ENCODE measurements around the gene HSPA12A.
"Not testable (repeated sequence)": the region's sequence is repeated elsewhere in the genome, so short reads cannot be mapped to it uniquely, and the experiment has no call there.

HSPA12A gene

DNA sequence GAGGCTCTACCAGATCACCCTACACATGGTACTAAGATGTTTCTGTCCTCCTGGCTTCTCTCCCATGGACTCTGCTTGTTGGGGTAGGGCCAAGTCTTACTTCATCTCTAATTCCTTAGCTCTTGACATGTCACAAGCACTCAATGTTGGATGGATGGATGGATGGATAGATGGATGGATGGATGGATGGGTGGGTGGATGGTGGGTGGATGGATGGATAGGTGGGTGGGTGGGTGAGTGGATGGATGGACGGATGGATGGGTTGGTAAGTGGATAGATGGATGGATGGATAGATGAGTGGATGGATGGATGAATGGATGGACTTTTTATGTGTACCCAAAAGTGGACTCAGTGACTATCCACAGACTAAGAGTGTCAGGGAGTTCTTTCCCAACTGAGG is 28.5 kb downstream of the HSPA12A start:
- no peak for DNase-seq

DNA sequence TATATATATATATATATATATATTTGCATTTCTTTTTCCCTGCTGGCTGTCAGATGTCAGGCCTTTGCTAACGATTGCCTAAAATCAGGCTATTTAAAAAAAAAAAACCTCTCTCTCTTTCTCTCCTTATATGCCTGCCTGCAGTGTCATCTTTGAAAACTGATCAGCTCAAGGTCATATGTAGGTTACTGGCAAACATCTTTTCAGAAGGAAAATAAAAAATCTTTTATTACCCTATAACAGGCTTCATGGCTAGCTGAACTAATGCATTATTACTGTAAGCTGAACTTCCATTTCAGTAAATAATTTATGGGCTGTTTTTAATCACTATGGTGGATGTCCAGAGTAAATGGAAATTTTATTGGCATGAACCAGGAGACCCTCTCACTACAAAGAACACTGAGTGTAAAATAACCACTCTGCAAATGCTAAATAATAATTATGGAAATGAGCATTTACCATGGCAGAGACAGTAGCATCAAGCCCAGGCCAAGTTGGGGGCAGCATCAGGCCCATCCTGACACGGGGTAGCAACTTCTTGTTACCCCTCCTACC is 29.3 kb downstream of the HSPA12A start:
- DNase-seq: no peak

DNA sequence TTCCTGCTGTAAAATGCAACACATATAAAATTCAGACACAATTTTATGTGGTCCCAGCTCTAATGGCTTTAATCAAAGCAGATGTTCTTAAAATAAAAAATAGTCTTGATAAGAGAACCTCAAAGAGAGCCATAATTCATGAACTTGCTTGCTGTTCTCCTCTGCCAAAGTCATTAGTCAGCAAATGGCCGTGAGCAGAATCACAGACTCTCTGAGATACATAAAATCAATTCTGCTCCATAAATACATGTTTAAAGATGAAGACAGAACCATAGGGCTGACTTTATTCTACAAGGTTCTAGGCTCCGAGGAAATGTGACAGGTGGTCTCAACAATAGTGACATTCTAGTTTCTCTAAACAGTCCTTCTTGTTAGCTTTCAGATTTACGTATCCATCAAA is 29.8 kb downstream of the HSPA12A start:
- no peak for DNase-seq

DNA sequence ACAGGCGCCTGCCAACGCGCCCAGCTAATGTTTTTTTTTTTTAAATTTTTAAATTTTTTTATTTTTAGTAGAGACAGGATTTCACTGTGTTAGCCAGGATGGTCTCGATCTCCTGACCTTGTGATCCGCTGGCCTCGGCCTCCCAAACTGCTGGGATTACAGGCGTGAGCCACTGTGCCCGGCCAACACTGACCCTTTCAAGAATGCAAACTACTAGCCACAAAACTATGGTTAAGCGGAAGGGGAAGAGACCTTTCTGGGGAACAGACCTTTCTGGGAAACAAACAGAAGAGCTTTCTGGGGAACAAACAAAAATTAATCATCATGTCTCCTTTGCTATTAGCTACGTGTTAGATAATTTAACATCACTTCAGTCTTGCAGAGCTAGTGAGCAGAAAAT is 30.6 kb downstream of the HSPA12A start:
- DNase-seq: not testable (repeated sequence)

DNA sequence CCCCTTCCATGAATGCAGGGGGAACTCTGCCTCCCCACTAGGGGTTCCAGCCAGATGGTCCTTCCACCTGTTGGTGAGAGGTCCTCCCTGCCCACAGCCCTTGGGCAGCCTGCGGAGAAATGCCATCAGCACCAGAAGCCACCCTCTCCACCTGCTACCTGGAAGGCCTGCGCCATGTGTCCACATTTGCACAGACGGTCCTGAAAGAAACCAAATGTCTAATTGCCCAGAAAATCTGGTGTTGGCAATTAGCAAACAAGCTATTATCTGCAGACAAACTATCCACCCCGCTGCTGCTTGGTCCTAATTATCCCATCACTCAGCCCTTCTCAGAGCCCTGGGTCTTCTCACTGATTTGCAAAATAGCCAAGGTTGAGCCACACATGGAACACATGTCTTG is 32.3 kb downstream of the HSPA12A start:
- no peak for DNase-seq

DNA sequence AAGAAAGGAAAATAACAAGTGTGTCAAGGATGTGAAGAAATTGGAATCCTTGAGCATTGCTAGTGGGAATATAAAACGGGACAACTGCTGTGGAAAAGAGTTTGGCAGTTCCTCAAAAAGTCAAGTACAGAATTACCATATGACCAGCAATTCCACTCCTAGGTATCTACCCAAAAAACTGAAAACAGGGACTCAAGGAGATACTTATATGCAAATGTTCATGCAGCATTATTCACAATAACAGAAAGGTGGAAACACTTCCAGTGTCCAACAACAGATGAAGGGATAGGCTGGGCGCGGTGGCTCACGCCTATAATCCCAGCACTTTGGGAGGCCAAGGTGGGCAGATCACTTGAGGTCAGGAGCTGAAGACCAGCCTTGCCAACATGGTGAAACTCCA is 33.5 kb downstream of the HSPA12A start:
- no peak for DNase-seq

DNA sequence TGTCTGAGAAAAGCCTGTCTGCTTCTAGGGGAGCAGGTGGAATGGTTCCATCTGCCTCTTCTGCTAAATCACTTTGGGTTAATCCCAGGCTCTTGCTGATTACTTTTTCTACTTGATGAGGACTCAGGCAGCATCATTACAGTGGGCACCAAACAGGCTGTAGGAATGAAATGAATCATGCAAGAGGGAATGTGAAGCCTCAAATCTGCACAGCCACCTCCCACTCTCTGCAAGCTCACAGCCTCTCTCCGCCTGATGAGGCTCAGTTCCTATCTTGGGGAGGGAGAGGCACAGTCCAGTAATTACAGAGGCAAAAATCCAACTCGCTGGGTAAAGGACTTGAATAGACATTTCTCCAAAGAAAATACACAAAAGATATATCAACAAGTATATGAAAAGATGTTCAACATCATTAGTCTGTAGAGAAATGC is 34.0 kb downstream of the HSPA12A start:
- no peak for DNase-seq

DNA sequence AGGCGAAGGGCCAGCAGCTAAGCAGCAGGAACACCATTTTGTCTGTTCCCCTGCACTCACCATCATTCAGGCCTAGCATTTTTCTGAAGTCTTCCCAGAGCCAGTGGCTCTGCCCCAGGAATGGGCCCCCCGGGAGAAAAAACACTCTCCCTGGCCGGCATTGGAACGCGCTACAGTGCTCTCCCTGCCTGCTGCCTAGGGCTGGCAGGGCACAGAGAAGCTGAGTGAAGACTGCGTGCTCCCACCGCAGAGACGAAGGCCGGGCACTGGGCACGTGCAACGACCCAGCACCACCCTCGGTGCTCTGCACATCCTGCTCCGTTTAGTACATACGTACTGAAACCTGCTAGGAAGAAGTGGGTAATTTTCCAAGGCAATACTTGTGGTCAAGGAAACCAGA is 34.4 kb downstream of the HSPA12A start:
- DNase-seq: no peak

DNA sequence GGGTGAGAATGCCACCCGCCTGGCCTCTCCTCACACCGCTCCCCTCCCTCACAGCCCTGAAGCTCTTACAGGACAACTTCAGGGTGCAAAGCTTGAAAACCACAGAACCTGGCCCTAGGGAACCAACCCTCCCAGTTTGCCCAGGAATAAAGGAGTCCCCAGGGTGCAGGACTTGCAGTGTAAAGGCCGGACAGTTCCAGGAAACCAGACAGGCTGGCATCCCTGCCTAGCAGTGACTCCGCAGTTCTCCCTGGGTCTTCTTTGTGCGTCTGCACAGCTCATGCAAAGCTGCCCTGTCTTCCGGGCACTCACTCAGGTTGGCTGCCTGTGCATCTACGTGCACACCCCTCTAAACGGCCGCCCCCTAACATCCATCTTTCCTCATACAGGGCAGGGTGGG is 36.1 kb downstream of the HSPA12A start:
- DNase-seq: no peak

DNA sequence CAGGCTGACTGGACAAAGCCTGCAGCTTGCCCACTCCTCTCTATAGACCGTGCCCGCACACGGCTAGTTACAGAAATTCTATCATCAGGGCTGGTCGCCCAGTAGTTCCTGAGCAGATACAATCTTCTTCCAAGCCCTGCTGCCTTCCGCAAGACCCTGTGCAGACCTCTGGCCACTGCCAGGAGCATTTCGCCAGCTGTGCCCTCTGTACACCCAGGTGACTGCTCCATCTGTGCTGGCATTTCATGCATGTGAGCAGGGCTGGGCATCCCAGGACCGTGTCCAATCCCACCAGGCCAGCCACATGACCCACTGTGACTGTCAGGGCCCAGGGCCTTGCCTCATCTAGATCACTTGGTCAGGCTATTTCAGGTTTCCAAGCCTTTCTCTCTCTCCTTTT is 36.9 kb downstream of the HSPA12A start:
- no peak for DNase-seq

DNA sequence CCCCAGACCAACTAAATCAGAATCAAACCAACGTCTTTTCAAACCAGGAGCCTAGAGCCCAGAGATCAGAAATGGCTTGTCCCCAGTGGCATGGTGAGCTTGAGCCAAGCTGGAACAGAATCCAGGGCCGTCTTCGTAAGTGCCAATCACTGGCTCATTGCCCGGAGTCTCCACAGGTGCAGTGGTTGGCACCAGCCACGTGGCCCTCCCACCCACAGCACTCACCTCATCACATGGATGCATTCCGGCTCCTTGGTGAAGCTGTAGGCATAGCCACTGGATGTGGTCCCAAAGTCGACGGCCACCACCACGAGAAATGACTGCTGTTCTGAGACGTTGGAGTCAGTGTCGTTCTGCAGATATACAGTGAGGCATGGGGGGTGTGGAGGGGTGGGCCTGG is 37.4 kb downstream of the HSPA12A start:
- DNase-seq: no peak

DNA sequence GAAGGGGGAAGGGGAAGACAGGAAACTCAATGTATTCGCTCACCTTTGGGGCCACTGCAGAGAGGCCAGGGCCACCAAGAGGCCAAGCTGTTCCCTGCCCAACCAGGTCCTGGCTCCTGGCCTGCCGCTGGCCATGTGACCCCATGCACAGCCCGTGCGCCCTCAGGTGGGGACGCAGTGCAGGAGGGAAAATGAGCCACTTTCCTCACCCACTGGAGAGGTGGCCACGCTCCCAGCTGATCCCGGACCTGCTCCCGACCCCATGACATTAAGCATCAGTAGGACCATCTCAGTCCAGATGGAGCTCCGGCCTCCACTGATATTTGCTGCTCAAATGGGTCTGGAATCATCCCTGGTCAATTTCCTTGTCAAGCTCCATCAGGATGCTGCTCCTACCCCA is 40.2 kb downstream of the HSPA12A start:
- no peak for DNase-seq

DNA sequence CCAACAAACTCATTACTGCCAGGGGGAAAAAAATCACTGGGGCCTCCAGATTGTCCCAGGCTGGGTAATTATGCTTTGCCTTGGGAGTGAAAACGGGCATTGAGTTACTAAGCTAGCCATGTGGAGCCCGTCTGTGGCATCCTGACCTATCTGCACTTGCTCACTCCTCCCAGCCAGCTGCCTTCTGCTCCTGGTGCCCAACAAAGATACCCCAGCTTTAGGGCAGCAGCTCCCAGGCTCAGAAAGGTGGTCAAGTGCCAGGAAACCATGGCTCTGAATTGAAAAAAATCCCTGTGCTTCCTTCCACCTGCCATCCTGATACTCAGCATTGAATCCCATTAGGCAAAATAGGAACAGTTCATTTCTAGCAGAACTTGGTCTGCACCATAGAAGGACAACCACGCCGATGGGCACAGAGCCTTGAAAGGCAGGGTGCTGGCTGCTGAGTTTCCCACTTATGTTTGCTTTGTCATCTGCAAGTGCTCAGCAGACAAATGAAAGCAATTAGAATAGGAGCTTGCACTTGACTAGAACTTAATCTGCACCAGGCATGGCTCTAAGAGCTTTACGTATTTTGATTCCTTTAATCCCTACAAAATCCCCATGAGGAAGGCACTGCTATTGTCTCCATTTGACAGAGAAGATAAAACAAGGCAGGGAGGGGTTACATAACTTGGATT is 42.8 kb downstream of the HSPA12A start:
- DNase-seq: no peak

DNA sequence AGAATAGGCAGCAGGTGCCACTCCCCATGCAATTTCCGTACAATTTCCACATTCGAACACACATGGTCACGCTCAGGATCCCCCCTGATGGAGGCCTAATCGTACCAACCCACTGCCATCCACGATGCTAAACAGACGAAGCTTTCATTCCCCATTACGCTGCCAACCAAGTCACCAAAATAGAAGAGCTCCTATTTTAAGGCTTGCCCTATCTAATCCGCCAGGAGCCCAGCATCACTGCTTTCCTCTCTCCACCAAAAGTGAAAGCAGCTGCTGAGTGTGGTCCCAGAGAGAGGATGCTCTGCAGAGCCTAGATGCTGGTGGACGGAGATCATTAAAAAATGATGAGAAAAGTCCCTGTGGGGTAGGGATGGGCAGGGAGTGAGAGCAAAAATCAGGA is 43.3 kb downstream of the HSPA12A start:
- DNase-seq: no peak

DNA sequence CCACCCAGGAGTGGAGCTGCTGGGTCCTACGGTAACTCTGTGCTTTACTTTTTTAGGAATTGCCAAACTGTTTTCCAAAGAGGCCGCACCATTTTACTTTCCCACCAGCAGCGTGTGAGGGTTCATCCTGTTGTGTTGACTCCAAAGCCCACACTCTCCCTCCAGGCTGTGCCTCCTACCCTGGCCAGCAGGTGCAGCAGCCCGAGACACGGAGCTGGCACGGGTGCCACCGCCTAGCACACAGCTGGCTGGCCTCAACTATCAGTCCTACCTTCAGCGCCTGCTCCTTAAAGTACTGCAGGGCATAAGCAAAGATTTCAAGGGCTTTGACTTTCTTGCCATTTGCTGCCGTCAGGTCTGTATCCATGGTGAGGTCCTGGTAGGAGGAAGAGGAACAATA is 44.0 kb downstream of the HSPA12A start:
- no peak for DNase-seq

DNA sequence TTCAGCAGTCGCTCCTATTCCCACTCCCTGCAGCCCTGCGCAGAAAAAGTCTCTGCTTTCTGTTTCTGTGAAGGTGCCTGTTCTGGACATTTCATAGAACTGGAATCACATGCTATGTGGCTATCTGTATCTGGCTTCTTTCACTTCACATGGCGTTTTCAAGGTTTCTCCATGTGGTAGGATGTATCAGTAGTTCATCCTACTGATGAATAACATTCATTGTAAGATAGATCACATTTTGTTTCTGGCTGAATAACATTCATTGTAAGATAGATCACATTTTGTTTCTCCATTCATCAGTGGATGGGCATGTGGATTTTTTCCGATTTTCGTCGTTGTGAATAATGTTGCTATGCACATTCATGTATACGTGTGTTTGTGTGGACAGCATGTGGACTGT is 44.5 kb downstream of the HSPA12A start:
- DNase-seq: no peak

DNA sequence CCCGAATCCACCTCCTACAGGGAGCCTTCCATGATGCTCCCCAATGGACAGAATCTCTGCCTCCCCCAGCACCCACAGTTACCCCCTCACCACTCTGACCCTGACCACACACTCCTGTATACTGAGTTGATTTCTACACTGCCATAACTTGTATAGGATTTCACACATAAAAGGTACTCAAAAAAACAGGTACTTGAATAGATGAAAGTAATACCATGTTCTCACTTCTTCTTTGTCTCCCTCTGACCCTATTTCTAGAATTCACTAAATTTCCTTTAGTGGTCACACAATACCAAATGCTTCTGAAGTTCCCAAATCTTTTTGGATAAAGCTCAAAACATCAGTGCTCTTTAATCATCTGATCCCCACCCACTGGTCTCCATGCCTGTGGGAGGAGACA is 45.4 kb downstream of the HSPA12A start:
- no peak for DNase-seq

DNA sequence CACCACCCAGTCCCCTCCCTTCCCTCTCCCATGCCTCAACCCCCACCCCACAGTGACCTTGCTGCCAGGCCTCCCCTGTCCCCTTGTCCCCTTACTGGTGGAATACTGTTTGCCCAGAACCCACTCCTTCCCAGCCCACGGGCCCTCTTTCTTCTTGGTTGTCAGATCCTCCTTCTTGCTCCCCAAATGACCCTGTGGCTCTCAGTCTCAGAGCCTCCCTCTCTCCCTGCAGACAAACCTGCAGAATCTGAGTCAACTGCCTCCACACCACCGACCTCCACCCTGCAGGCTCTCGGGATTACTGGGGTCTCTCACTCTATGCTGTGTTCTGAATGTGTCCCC is 47.5 kb downstream of the HSPA12A start:
- DNase-seq: no peak

DNA sequence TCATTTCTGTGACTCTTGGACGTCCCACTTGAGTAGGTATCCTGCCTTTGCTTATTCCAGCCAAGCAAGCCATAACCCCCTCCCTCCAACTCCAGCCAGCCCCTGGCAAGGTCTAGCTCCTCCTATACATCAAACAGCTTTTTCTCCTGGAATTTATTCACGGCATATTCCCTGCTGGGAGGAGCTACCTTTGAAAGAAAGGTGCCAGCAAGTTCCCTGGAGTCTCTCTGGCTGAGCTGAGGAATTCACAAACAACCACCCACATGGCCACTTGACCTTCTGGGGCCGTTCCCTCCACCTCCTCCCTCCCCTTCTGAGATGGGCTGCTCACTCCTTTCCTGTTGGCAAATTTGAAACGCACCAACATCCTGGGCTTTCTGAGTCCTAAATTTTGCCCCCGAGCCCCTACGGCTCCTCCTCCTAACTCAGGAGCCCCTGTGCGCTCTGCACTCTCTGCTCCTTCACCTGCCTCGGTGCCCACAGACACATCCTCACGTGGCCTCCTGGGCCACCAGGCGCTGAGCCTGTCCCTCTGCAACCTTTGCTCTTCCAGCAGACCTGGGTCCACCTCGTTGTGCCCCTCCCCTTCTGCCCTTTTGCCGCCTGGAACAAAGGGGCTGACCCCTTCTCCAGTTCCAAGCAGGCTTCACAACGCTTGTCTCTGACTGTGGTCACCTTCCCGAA is 48.0 kb downstream of the HSPA12A start:
- DNase-seq: no peak

DNA sequence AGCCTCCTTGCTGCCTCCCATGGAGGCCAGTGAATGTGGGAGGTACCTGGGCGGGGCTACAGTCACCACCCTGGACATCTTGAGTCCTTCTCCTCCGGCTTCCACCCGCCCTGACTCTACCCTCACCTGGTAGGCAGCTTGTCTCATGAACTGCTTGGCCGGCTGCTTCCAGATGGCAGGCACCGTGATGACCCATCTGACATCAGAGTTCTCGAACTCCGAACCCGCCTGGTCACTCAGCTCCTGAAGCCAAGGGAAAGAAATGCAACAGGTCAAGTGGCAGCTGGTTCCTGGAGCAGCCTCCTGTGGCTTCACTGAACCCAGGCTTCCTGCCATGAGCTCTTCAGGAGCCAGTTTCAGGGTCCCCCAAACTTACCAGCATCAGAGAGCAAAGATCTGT is 50.1 kb downstream of the HSPA12A start:
- DNase-seq: no peak

DNA sequence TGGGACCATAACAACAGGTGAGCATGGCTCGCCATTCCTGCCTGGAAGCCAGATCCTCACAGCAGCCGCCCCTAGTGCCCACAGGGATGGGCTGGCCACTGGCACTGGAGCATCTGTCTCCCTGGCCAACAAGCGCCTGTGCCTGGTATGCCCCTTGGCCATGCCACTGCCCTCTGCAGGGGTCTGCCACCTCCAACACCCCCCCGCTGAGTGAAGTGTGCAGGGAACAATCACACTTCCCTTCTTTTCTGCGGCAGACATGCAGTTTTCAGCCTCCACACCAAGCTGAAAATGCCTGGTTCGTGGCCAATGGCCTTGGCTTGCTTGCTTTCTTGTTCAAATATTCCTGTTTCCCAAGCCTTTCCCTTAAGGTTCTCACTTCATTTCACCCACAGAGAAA is 50.7 kb downstream of the HSPA12A start:
- DNase-seq: no peak

DNA sequence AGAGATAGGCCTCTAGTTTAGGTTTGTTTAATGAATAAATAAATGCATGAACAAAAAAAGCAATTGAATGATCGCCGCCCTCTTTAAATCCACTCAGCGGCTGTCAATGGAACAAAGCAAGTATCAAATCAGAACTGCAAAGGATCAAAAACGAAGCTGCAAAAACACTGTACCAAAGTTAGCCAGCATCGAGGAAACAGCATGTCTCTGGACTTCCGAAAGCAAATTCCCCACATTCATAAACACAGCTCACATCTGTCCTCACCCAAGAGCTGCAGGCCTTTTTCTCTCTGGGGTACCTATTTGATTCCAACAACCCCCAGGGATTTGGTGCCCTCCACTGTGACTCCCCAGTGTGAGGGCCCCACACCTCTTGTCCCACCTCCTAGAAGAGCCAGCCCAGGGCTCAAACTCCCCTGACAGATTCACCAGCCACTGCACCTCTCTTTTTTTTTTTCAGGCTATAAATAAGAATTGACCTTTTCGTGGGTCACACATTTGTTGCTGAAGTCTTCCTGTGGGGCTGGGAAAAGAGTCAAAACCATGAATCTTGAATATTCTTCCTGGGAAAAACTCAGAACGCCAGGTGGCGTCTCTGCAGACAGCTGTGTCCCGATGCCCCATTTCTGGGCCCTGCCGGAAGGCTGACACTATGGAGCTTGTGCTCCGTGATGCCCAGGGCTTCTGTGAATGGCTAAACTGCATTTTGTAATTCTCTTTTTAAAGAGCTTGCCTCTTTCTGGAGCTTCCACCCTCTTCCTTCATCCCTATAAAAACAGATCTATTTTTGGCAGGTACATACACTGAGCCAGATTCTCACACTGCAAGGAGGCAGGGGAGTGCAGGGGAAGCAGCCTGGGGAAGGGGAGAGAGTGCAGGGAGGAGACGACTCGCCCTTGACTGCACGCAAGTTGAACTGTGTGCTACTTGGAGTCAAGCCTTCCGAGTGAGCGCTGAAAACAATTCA is 51.7 kb downstream of the HSPA12A start:
- DNase-seq: no peak

DNA sequence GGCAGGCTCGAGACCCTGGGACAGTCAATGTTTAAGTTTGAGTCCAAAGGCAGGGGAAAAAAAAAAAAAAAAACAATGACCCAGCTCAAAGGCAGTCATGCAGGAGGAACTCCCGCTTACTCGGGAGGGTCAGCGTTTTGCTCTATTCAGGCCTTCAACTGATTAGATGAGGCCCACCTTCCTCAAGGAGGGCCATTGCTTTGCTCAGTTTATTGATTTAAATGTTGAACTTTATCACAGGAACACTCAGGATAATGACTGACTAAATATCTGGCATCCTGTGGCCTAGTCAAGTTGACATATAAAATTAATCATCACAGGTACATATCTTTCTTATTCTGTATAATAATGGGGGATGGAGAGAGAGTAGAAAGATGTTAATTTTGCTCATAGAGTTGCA is 52.6 kb downstream of the HSPA12A start:
- DNase-seq: no peak

Measured in suppressor macrophage treated with lipopolysaccharide for 1 hour (primary cell).